Body of pancreas (tissue), 4 donors: Measurements from ENCODE around the gene NAA11. TPM values are rescaled to one million over a fixed set of nuclear protein-coding genes. Genes with fewer than 3 reads are reported as not detected.

Source experiments
- ATAC-seq: fragments of 150-250 bp; one replicate; pipeline ENCODE4 v1.9.1; 2016
- DNase-seq, 4 donors: peaks; one replicate each; pipeline ENCODE4 v3.0.0-alpha.2; 2019
- H3K27ac ChIP-seq, 4 donors: fragments of 200-600 bp; sonication (generic); 1 replicate in 3 of 4; 2 replicates in 1 of 4; pipeline versions ENCODE4 v1.5.1 to v1.6.1; 2016 to 2019; ENCODE audit warnings: mild to moderate bottlenecking in 1 of 4, mixed read lengths in 1 of 4, moderate library complexity in 1 of 4
- H3K27me3 ChIP-seq, 2 donors: fragments of 200-600 bp; sonication (generic); one replicate each; pipeline ENCODE4 v1.6.0; 2016; ENCODE audit warnings: mild to moderate bottlenecking in 1 of 2
- H3K36me3 ChIP-seq, 2 donors: fragments of 200-600 bp; sonication (generic); replicated peaks in 1 of 2; 2 replicates each; pipeline ENCODE4 v1.5.1; 2016; ENCODE audit warnings: low read depth in 2 of 2; ENCODE audit not compliant: insufficient read depth in 1 of 2
- H3K4me1 ChIP-seq: fragments of 200-600 bp; sonication (generic); one replicate; pipeline ENCODE4 v1.6.0; 2016
- H3K4me3 ChIP-seq, 2 donors: fragments of 200-600 bp; sonication (generic); 1 replicate in 1 of 2; 2 replicates in 1 of 2; pipeline ENCODE4 v1.5.1; 2016 to 2019
- H3K9me3 ChIP-seq, 3 donors: fragments of 200-600 bp; sonication (generic); 1 replicate in 2 of 3; 2 replicates in 1 of 3; pipeline ENCODE4 v1.5.1; 2016
- POLR2A ChIP-seq, 3 donors: fragments of 450-650 bp; IDR thresholded peaks; one replicate each; pipeline ENCODE4 v1.6.1; 2016; ENCODE audit warnings: antibody characterized with exemption in 3 of 3, mild to moderate bottlenecking in 2 of 3
- WGBS, 2 donors: methylation state at CpG; one replicate each; pipeline ENCODE4 v1.1.5; 2017; 5-methylcytosine and 5-hydroxymethylcytosine counted together
- intact Hi-C: fragments of 100-400 bp; cut with DNase I; formaldehyde crosslinking; loops from one replicate; pipeline ENCODE4 v1.15.1; 2023
- total RNA-seq, 2 donors: library from RNA; depleted of rRNA; stranded (reverse); fragments of >200 nt; gene quantifications; one replicate each; pipeline ENCODE4 v1.1.0, GENCODE V29; 2016
- TF ChIP-seq, protein P1 (sequence below), 7 experiments: fragments of 450-650 bp in 4 of 7; fragments of 200-600 bp in 3 of 7; sonication (generic) in 3 of 7; IDR thresholded peaks; one replicate each; pipeline ENCODE4 v1.5.1; 2016 to 2019; ENCODE audit warnings: antibody characterized with exemption in 7 of 7

NAA11 gene
- total RNA-seq, 2 donors from 2014 or later = not detected

GRCh38 chr4:79317711-79318110, 8.2 kb downstream of the NAA11 start:
- no peak for ATAC-seq
- DNase-seq = no peak
- no peak overlapping the region for H3K4me3 ChIP-seq
- TF ChIP-seq, protein P1, sequence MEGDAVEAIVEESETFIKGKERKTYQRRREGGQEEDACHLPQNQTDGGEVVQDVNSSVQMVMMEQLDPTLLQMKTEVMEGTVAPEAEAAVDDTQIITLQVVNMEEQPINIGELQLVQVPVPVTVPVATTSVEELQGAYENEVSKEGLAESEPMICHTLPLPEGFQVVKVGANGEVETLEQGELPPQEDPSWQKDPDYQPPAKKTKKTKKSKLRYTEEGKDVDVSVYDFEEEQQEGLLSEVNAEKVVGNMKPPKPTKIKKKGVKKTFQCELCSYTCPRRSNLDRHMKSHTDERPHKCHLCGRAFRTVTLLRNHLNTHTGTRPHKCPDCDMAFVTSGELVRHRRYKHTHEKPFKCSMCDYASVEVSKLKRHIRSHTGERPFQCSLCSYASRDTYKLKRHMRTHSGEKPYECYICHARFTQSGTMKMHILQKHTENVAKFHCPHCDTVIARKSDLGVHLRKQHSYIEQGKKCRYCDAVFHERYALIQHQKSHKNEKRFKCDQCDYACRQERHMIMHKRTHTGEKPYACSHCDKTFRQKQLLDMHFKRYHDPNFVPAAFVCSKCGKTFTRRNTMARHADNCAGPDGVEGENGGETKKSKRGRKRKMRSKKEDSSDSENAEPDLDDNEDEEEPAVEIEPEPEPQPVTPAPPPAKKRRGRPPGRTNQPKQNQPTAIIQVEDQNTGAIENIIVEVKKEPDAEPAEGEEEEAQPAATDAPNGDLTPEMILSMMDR (IDR thresholded peaks at IDR 0.05) = no peak
- no peak for TF ChIP-seq POLR2A (IDR thresholded peaks at IDR 0.05)
- H3K36me3 ChIP-seq = no peaks in the 10 kb centered on the region
- intact Hi-C loops = no loop called here
- no peaks in the 10 kb centered on the region for H3K4me1 ChIP-seq
- H3K27ac ChIP-seq = no peak overlapping the region
- H3K27me3 ChIP-seq = no peaks in the 10 kb centered on the region
- no peaks in the 10 kb centered on the region for H3K9me3 ChIP-seq

GRCh38 chr4:79315891-79316290, 10.0 kb downstream of the NAA11 start:
- Histone ChIP-seq H3K27me3 (no peaks in the 10 kb centered on the region), H3K4me3 (no peak overlapping the region), H3K4me1 (no peaks in the 10 kb centered on the region), H3K9me3 (no peaks in the 10 kb centered on the region), H3K36me3 (no peaks in the 10 kb centered on the region), H3K27ac (no peak overlapping the region)
- ATAC-seq = no peak
- whole genome bisulfite sequencing, 2 donors = 56 to 66% methylated on average over 2 of the region's 2 CpGs
- TF ChIP-seq, protein P1 (IDR thresholded peaks at IDR 0.05) = no peak
- no peak for TF ChIP-seq POLR2A (IDR thresholded peaks at IDR 0.05)
- DNase-seq = no peak
- intact Hi-C loops = no loop called here

DNA sequence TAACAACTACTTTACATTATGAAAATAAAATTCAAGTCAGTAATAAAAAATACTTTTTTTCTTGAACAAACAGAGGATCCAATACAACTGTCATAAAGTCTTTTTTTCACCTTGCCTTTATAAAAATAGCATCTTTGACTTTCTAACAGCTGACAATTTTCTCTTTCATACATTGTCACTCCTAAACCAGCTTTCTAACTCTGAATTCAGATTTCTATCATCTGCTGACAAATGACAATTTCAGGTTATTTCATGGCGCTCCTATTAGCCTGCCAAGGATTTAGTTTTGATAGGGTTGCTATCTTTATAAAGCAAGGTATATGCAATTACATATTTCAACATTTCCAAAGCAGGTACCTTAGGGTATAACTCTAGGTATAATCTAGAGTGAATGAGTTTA, 14.6 kb downstream of the NAA11 start:
- H3K4me1 ChIP-seq = no peaks in the 10 kb centered on the region
- TF ChIP-seq, protein P1 (IDR thresholded peaks at IDR 0.05) = no peak
- no peak for TF ChIP-seq POLR2A (IDR thresholded peaks at IDR 0.05)
- 79 to 88% methylated on average over 1 of the region's 1 CpG for WGBS, 2 donors
- H3K27ac ChIP-seq = no peak overlapping the region
- intact Hi-C loops = no loop called here
- H3K4me3 ChIP-seq = no peak overlapping the region
- H3K9me3 ChIP-seq = no peaks in the 10 kb centered on the region
- H3K36me3 ChIP-seq = no peaks in the 10 kb centered on the region
- H3K27me3 ChIP-seq = no peaks in the 10 kb centered on the region
- DNase-seq = no peak
- ATAC-seq = no peak

DNA sequence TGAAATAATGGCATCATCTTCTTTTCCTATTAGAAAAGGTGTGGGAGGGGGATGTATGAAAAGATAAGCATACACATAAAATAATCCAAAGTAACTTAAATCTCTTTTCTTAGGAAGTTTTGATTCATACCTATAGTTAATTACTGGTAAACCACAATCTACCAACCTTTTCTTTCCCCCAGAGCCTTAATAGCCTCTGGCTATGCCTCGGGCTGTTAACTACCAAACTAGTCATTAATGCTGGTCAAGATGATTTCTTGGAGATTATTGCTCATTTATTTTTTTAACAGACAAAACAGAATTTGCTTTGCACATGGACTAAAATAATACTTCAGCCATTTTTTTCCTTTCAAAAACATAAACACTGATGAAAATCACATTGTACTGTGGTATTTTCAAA, 16.9 kb downstream of the NAA11 start:
- intact Hi-C loops = no loop called here
- 75 to 81% methylated on average over 1 of the region's 1 CpG for WGBS, 2 donors
- Histone ChIP-seq H3K27ac (no peak overlapping the region), H3K36me3 (no peaks in the 10 kb centered on the region), H3K4me3 (no peak overlapping the region), H3K27me3 (no peaks in the 10 kb centered on the region), H3K9me3 (no peaks in the 10 kb centered on the region), H3K4me1 (no peaks in the 10 kb centered on the region)
- no peak for DNase-seq
- TF ChIP-seq POLR2A (IDR thresholded peaks at IDR 0.05) = no peak
- TF ChIP-seq, protein P1 (IDR thresholded peaks at IDR 0.05) = no peak
- no peak for ATAC-seq

- H3K27me3 ChIP-seq = no peaks in the 10 kb centered on the region
- H3K9me3 ChIP-seq = no peaks in the 10 kb centered on the region
- no peak for ATAC-seq
- WGBS, 2 donors = 61 to 62% methylated on average over 4 of the region's 4 CpGs
- H3K36me3 ChIP-seq = no peaks in the 10 kb centered on the region
- no peak overlapping the region for H3K4me3 ChIP-seq
- H3K27ac ChIP-seq = no peak overlapping the region
- H3K4me1 ChIP-seq = no peaks in the 10 kb centered on the region
- intact Hi-C loops = no loop called here
- TF ChIP-seq, protein P1 (IDR thresholded peaks at IDR 0.05) = no peak
- no peak for TF ChIP-seq POLR2A (IDR thresholded peaks at IDR 0.05)
- DNase-seq = no peak
These were observed 17.7 kb downstream of the NAA11 start for GRCh38 chr4:79308137-79308536.
